ENCODE measurements around the gene CAPN5.

The CAPN5 gene

DNA sequence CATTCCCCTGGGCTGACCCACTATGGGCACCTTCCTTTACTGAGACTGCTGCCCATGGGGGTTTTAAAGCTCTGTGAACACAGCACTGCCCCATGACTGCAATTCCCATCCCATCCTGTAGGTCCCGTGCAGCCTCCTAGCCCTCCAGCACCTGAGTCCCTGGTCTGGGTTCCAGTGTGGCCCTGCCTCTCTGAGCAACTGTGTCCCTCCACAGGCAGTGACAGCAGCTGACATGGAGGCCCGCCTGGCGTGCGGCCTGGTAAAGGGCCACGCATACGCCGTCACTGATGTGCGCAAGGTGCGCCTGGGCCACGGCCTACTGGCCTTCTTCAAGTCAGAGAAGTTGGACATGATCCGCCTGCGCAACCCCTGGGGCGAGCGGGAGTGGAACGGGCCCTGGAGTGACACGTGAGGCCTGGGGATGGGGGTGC, 48.4 kb downstream of the CAPN5 start:
- TF ChIP-seq ZFX (IDR thresholded peaks at IDR 0.05): no peak
- TF ChIP-seq, protein P1, sequence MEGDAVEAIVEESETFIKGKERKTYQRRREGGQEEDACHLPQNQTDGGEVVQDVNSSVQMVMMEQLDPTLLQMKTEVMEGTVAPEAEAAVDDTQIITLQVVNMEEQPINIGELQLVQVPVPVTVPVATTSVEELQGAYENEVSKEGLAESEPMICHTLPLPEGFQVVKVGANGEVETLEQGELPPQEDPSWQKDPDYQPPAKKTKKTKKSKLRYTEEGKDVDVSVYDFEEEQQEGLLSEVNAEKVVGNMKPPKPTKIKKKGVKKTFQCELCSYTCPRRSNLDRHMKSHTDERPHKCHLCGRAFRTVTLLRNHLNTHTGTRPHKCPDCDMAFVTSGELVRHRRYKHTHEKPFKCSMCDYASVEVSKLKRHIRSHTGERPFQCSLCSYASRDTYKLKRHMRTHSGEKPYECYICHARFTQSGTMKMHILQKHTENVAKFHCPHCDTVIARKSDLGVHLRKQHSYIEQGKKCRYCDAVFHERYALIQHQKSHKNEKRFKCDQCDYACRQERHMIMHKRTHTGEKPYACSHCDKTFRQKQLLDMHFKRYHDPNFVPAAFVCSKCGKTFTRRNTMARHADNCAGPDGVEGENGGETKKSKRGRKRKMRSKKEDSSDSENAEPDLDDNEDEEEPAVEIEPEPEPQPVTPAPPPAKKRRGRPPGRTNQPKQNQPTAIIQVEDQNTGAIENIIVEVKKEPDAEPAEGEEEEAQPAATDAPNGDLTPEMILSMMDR (conservative IDR thresholded peaks at IDR 0.05): no peak; the same call in 1 of the 2 replicates

DNA sequence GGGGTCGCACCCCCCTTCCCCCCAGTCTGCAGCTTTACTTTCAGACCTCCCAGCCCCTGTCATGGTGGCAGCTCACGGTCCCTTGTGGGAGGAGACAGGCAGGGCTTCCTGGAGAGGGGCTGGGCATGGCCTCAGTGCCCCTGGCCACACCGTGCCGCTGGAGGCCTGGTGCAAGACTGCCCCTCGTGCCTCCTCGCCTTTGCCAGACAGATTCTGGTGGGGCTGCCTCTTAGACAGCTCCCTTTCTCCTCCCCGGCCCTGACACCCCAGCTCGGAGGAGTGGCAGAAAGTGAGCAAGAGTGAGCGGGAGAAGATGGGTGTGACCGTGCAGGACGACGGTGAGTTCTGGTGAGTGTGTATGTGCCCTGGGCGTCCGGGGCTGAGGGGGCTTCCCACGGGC, 49.2 kb downstream of the CAPN5 start:
- TF ChIP-seq ZFX (IDR thresholded peaks at IDR 0.05): no peak
- TF ChIP-seq, protein P1 (conservative IDR thresholded peaks at IDR 0.05): no peak
- no peak overlapping the region for H3K27ac ChIP-seq

More for the DNA sequence above, 48.4 kb downstream of the CAPN5 start:
- no peak overlapping the region for H3K27ac ChIP-seq

GRCh38 chr11:77117492-77117891, 50.7 kb downstream of the CAPN5 start:
- no peak for TF ChIP-seq ZFX (IDR thresholded peaks at IDR 0.05)
- TF ChIP-seq, protein P1 (conservative IDR thresholded peaks at IDR 0.05): no peak

DNA sequence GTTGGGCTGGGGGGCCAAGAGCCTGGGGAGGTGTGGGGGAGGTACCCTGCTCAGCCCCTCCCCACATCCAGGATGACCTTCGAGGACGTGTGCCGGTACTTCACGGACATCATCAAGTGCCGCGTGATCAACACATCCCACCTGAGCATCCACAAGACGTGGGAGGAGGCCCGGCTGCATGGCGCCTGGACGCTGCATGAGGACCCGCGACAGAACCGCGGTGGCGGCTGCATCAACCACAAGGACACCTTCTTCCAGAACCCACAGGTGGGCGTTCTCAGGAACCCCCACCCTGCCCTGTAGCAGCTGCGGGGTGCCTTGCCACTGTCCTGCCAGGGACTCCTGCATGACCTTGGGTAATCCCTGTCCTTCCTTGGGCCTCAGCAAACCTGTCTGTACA, 51.3 kb downstream of the CAPN5 start:
- no peak overlapping the region for H3K27ac ChIP-seq
- no peak for TF ChIP-seq ZFX (IDR thresholded peaks at IDR 0.05)
- TF ChIP-seq, protein P1 (conservative IDR thresholded peaks at IDR 0.05): no peak

More at GRCh38 chr11:77117492-77117891, 50.7 kb downstream of the CAPN5 start:
- H3K27ac ChIP-seq: no peak overlapping the region

GRCh38 chr11:77118971-77119370, 52.2 kb downstream of the CAPN5 start:
- TF ChIP-seq, protein P1 (conservative IDR thresholded peaks at IDR 0.05): no peak
- H3K27ac ChIP-seq: no peak overlapping the region

GRCh38 chr11:77119531-77119936, 52.8 kb downstream of the CAPN5 start:
- H3K27ac ChIP-seq: no peak overlapping the region
- TF ChIP-seq, protein P1 (conservative IDR thresholded peaks at IDR 0.05): no peak
- no peak for TF ChIP-seq ZFX (IDR thresholded peaks at IDR 0.05)

GRCh38 chr11:77120571-77120970, 53.8 kb downstream of the CAPN5 start:
- H3K27ac ChIP-seq: no peak overlapping the region
- TF ChIP-seq, protein P1 (conservative IDR thresholded peaks at IDR 0.05): no peak
- no peak for TF ChIP-seq ZFX (IDR thresholded peaks at IDR 0.05)
